ENCODE results near the gene KCNG2. TPM values are rescaled to one million over a fixed set of nuclear protein-coding genes. Genes with fewer than 3 reads are reported as not detected.

Gene KCNG2
- polyA plus RNA-seq, 1 of the 3 experiments (the other 2 are of a cell fraction) = not detected

GRCh38 chr18:79778291-79778791, 19.4 kb upstream of the KCNG2 start:
- Histone ChIP-seq H3F3A (replicated peaks; ENCODE audit: insufficient read depth) (no peaks in the 10 kb centered on the region), H3K4me1 (ENCODE audit: control insufficient read depth in 1 of 2, insufficient read depth in 2 of 2, low read depth in 1 of 2, low read length in 1 of 2) (no peaks in the 10 kb centered on the region), H3K9ac (no peak overlapping the region), H4K20me1 (ENCODE audit: insufficient read depth) (no peaks in the 10 kb centered on the region), H3K36me3 (replicated peaks in 1 of 2; ENCODE audit: control insufficient read depth in 1 of 2, insufficient read depth in 2 of 2, low read length in 1 of 2) (no peaks in the 10 kb centered on the region), H3K9me2 (no peaks in the 10 kb centered on the region), H2AFZ (ENCODE audit: low read depth) (no peak overlapping the region), H3K79me2 (ENCODE audit: insufficient read depth) (no peaks in the 10 kb centered on the region), H3K9me3 (no peaks in the 10 kb centered on the region), H3K4me2 (no peak overlapping the region), H3K27ac (ENCODE audit: low read depth in 2 of 2, low read length in 1 of 2) (no peak overlapping the region), H3K4me3 (ENCODE audit: low read depth in 2 of 2, low read length in 1 of 2) (no peak overlapping the region), H3K27me3 (ENCODE audit: insufficient read depth) (peaks cover 93% of the 10 kb centered on the region)
- WGBS (ENCODE audit: low lambda C conversion rate) = 25% methylated on average over 11 of the region's 26 CpGs
- DNase-seq = peak; percentile 21
- TF ChIP-seq NFIC (IDR thresholded peaks at IDR 0.05; ENCODE audit: borderline replicate concordance) = no peak
- TF ChIP-seq RFX5 (IDR thresholded peaks at IDR 0.05; ENCODE audit: low read length) = no peak
- no peak for TF ChIP-seq NRF1 (IDR thresholded peaks at IDR 0.05; ENCODE audit: low read depth, low read length)
- ChIA-PET POLR2A (no interaction called here), CTCF (no interaction called here)

- no peak overlapping the region for H2AFZ ChIP-seq (ENCODE audit: low read depth)
- H3K9me2 ChIP-seq = no peaks in the 10 kb centered on the region
- H3F3A ChIP-seq (replicated peaks; ENCODE audit: insufficient read depth) = no peaks in the 10 kb centered on the region
- H3K27me3 ChIP-seq (ENCODE audit: insufficient read depth) = peaks cover 93% of the 10 kb centered on the region
- ChIA-PET CTCF (no interaction called here), POLR2A (no interaction called here)
- peak; percentile 34 for DNase-seq
- no peak overlapping the region for H3K9ac ChIP-seq
- no peak overlapping the region for H3K27ac ChIP-seq (ENCODE audit: low read depth in 2 of 2, low read length in 1 of 2)
- no peaks in the 10 kb centered on the region for H3K79me2 ChIP-seq (ENCODE audit: insufficient read depth)
- H3K9me3 ChIP-seq = no peaks in the 10 kb centered on the region
- no peak overlapping the region for H3K4me2 ChIP-seq
- TF ChIP-seq ZBTB33 (IDR thresholded peaks at IDR 0.05; ENCODE audit: borderline replicate concordance, low read depth) = no peak
- TF ChIP-seq CHD2 (IDR thresholded peaks at IDR 0.05; ENCODE audit: low read length, partially characterized antibody) = no peak
- no peak for TF ChIP-seq FOXJ3 (CRISPR knock-in tag; IDR thresholded peaks at IDR 0.05)
- TF ChIP-seq MXI1 (IDR thresholded peaks at IDR 0.05; ENCODE audit: low read depth, low read length) = no peak
- no peak for TF ChIP-seq NFIC (IDR thresholded peaks at IDR 0.05; ENCODE audit: borderline replicate concordance)
- TF ChIP-seq CTCF (IDR thresholded peaks at IDR 0.05) = no peak
- TF ChIP-seq SIN3A (IDR thresholded peaks at IDR 0.05; ENCODE audit: borderline replicate concordance, low read depth, low read length) = no peak
- no peak for TF ChIP-seq USF2 (IDR thresholded peaks at IDR 0.05; ENCODE audit: borderline replicate concordance, low read depth, low read length)
- no peak for TF ChIP-seq PBX3 (IDR thresholded peaks at IDR 0.05)
- no peaks in the 10 kb centered on the region for H3K4me1 ChIP-seq (ENCODE audit: control insufficient read depth in 1 of 2, insufficient read depth in 2 of 2, low read depth in 1 of 2, low read length in 1 of 2)
- no peaks in the 10 kb centered on the region for H4K20me1 ChIP-seq (ENCODE audit: insufficient read depth)
- 26% methylated on average over 17 of the region's 29 CpGs for WGBS (ENCODE audit: low lambda C conversion rate)
- no peaks in the 10 kb centered on the region for H3K36me3 ChIP-seq (replicated peaks in 1 of 2; ENCODE audit: control insufficient read depth in 1 of 2, insufficient read depth in 2 of 2, low read length in 1 of 2)
- H3K4me3 ChIP-seq (ENCODE audit: low read depth in 2 of 2, low read length in 1 of 2) = no peak overlapping the region
Observed at GRCh38 chr18:79779021-79779699, 18.6 kb upstream of the KCNG2 start.

All from SK-N-SH (cell line).